Endothelial cell of umbilical vein (primary cell): ENCODE data around the gene SMTNL2. TPM values are rescaled to one million over a fixed set of nuclear protein-coding genes. Genes with fewer than 3 reads are reported as not detected.
A peak's percentile ranks its signal among the peaks of the same experiment; 100 is the strongest.
"Not testable (repeated sequence)": the region's sequence is repeated elsewhere in the genome, so short reads cannot be mapped to it uniquely, and the experiment has no call there.

Source experiments
- BruUV-seq: library from RNA; stranded (reverse); fragments of 400-500 nt; replicated peaks from 2 replicates; lab custom pipeline; 2021; lab: Mats Ljungman, UMichigan
- CTCF ChIA-PET: fragments of 300-600, 350-600 bp; sonication (Branson Sonifier 250); formaldehyde crosslinking; loops from one replicate; lab custom pipeline; 2021; ENCODE audit warnings: antibody characterized with exemption, inconsistent platforms; lab: Charles Lee
- POLR2A ChIA-PET: fragments of 300-600, 350-600 bp; sonication (Branson Sonifier 250); formaldehyde crosslinking; loops from one replicate; lab custom pipeline; 2021; ENCODE audit warnings: antibody characterized with exemption, inconsistent platforms; lab: Charles Lee
- DNase-seq: peaks from one replicate; pipeline ENCODE4 v3.0.0-alpha.2; 2011; ENCODE audit warnings: low read depth, low spot score
- FAIRE-seq: peaks from 2 replicates; lab custom pipeline; 2011; peaks lifted over from hg19 to GRCh38; lab: Jason Lieb, UNC
- H2AFZ ChIP-seq: 2 replicates; pipeline ENCODE4 v1.6.0; 2012; ENCODE audit warnings: low read depth, low read length, control low read depth, inconsistent platforms
- H3K27ac ChIP-seq: 2 replicates; pipeline ENCODE4 v1.5.1; 2011; ENCODE audit warnings: low read depth, mild to moderate bottlenecking, control low read depth, low read length, moderate library complexity; ENCODE audit not compliant: insufficient read depth
- H3K27me3 ChIP-seq, 2 experiments: 2 replicates each; pipeline versions ENCODE4 v1.6.0 to v1.6.1; 2011; ENCODE audit warnings: low read length in 2 of 2, mixed read lengths in 1 of 2; ENCODE audit not compliant: control insufficient read depth in 2 of 2, insufficient read depth in 2 of 2
- H3K36me3 ChIP-seq, 2 experiments: 2 replicates in 1 of 2; 3 replicates in 1 of 2; pipeline ENCODE4 v1.5.1; 2011; ENCODE audit warnings: low read length in 2 of 2, mild to moderate bottlenecking in 1 of 2, moderate library complexity in 1 of 2; ENCODE audit not compliant: control insufficient read depth in 2 of 2, insufficient read depth in 2 of 2; ENCODE audit errors: extremely low read depth in 1 of 2
- H3K4me1 ChIP-seq: 3 replicates; pipeline ENCODE4 v1.5.1; 2011; ENCODE audit warnings: mild to moderate bottlenecking, low read length; ENCODE audit not compliant: control insufficient read depth, insufficient read depth; ENCODE audit errors: extremely low read depth
- H3K4me2 ChIP-seq: 2 replicates; pipeline ENCODE4 v1.6.1; 2011; ENCODE audit warnings: low read length, control low read depth, mixed read lengths; ENCODE audit not compliant: insufficient read depth
- H3K4me3 ChIP-seq, 3 experiments: fragments of 200-600 bp in 1 of 3; sonication (generic), shearing (Covaris generic) in 1 of 3; replicated peaks in 1 of 3; 2 replicates each; pipeline ENCODE4 v1.5.1; 2011 to 2016; ENCODE audit warnings: control low read depth in 3 of 3, low read length in 3 of 3, mild to moderate bottlenecking in 2 of 3, inconsistent platforms in 1 of 3, low read depth in 1 of 3, moderate library complexity in 1 of 3; ENCODE audit not compliant: insufficient read depth in 1 of 3
- H3K79me2 ChIP-seq: 2 replicates; pipeline ENCODE4 v1.6.0; 2012; ENCODE audit warnings: low read length, inconsistent platforms; ENCODE audit not compliant: control insufficient read depth, insufficient read depth
- H3K9ac ChIP-seq: replicated peaks from 2 replicates; pipeline ENCODE3; 2011; ENCODE audit warnings: low read length, control low read depth; ENCODE audit not compliant: insufficient read depth; ENCODE audit errors: extremely low read depth
- H3K9me1 ChIP-seq: replicated peaks from 3 replicates; pipeline ENCODE4 v1.6.0; 2011; ENCODE audit warnings: mild to moderate bottlenecking, low read length; ENCODE audit not compliant: control insufficient read depth, insufficient read depth; ENCODE audit errors: extremely low read depth
- H3K9me3 ChIP-seq: replicated peaks from 2 replicates; pipeline ENCODE4 v1.5.1; 2012; ENCODE audit warnings: low read length, inconsistent platforms; ENCODE audit not compliant: control insufficient read depth, insufficient read depth
- H4K20me1 ChIP-seq: replicated peaks from 2 replicates; pipeline ENCODE3; 2011; ENCODE audit warnings: mild to moderate bottlenecking, low read length; ENCODE audit not compliant: control insufficient read depth, insufficient read depth; ENCODE audit errors: extremely low read depth
- EZH2 ChIP-seq: IDR thresholded peaks from 2 replicates; pipeline ENCODE4 v1.6.1; 2012; ENCODE audit warnings: borderline replicate concordance, low read depth, mild to moderate bottlenecking, moderate library complexity, low read length, inconsistent platforms; ENCODE audit not compliant: severe bottlenecking
- JUN ChIP-seq: IDR thresholded peaks from 2 replicates; pipeline ENCODE4 v1.6.1; 2011; ENCODE audit warnings: borderline replicate concordance, low read depth; ENCODE audit not compliant: insufficient read length, insufficient read depth
- POLR2AphosphoS5 ChIP-seq: IDR thresholded peaks from 2 replicates; pipeline ENCODE4 v1.6.1; 2012; ENCODE audit warnings: low read depth, mild to moderate bottlenecking, control low read depth, low read length, moderate library complexity; ENCODE audit not compliant: insufficient read depth
- dilution Hi-C: fragments of 300-500 bp; cut with MboI; formaldehyde crosslinking; loops from one replicate; pipeline ENCODE4 v1.15.0; 2019; ENCODE audit warnings: low sequenced_read_pairs; ENCODE audit not compliant: extremely low pct_ligation_motif_present
- intact Hi-C: fragments of 100-400 bp; cut with micrococcal nuclease; formaldehyde crosslinking; loops from one replicate; pipeline ENCODE4 v1.10.0; 2022
- polyA plus RNA-seq, 4 experiments: library from polyadenylated mRNA; depleted of rRNA in 3 of 4; stranded (reverse) in 3 of 4; unstranded in 1 of 4; fragments of >200 nt; gene quantifications; 2 replicates each; pipeline versions ENCODE4 v1.2.1 to v1.2.3, GENCODE V29; 2011 to 2012; ENCODE audit warnings: missing spikeins in 1 of 4
- total RNA-seq: library from RNA; stranded (reverse); gene quantifications from 2 replicates; pipeline ENCODE4 v1.2.3, GENCODE V29; 2021
- TF ChIP-seq, protein P1 (sequence below): IDR thresholded peaks from 2 replicates; pipeline ENCODE4 v1.6.1; 2011; ENCODE audit not compliant: insufficient read depth, insufficient read length
- TF ChIP-seq, protein P2 (sequence below), 2 donors: IDR thresholded peaks; 1 replicate in 1 of 2; 2 replicates in 1 of 2; pipeline ENCODE4 v1.5.1; 2011; ENCODE audit warnings: low read length in 2 of 2, mild to moderate bottlenecking in 2 of 2, moderate library complexity in 2 of 2, control low read depth in 1 of 2, inconsistent platforms in 1 of 2, low read depth in 1 of 2; ENCODE audit not compliant: insufficient read depth in 1 of 2; ENCODE audit errors: extremely low read depth in 1 of 2

SMTNL2 gene
- total and polyA plus RNA-seq, 2 donors (not counting 3 experiments of a cell fraction or from before 2014, with no cell fraction given) = not detected

DNA sequence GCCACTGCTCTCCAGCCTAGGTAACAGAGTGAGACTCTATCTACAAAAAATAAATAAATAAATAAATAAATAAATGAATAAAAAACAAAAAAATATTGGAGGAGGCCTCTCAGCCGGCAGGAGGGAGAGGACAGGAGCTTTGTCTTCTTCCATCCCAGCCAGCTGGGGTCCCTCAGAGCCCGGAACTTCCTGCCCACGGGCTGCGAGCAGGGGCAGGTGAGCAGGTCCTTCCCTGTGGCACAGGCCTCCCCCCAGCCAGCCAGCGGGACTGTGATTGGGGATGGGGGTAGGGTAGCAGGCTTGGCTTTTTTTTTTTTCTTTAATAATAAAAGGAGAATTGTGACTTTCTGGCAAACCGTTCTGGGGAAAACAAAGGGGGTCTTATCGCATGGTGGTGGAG is 10.1 kb downstream of the SMTNL2 start:
- H3K9me3 ChIP-seq = no peaks in the 10 kb centered on the region
- no peaks in the 10 kb centered on the region for H3K4me1 ChIP-seq
- POLR2A ChIA-PET = no interaction called here
- CTCF ChIA-PET = interaction anchor here (1.2 to 1.9 kb wide), 3 partner anchors 10 to 32 kb away, joined by 4 to 13 read pairs (median 4); partner anchors contain the start of gene SMTNL2
- DNase-seq = no peak
- H3K4me2 ChIP-seq = no peak overlapping the region
- dilution Hi-C loops = no loop called here
- H3K27me3 ChIP-seq = no peaks in the 10 kb centered on the region
- TF ChIP-seq POLR2AphosphoS5 (no peak), JUN (no peak), EZH2 (no peak)
- no peak for FAIRE-seq
- no TSS peak for BruUV-seq
- H3K27ac ChIP-seq = no peak overlapping the region
- no peaks in the 10 kb centered on the region for H3K9me1 ChIP-seq
- H3K4me3 ChIP-seq = no peak overlapping the region
- no peaks in the 10 kb centered on the region for H3K36me3 ChIP-seq
- no peaks in the 10 kb centered on the region for H3K79me2 ChIP-seq
- H3K9ac ChIP-seq = no peak overlapping the region
- intact Hi-C loops = no loop called here
- no peak overlapping the region for H2AFZ ChIP-seq
- no peaks in the 10 kb centered on the region for H4K20me1 ChIP-seq

DNA sequence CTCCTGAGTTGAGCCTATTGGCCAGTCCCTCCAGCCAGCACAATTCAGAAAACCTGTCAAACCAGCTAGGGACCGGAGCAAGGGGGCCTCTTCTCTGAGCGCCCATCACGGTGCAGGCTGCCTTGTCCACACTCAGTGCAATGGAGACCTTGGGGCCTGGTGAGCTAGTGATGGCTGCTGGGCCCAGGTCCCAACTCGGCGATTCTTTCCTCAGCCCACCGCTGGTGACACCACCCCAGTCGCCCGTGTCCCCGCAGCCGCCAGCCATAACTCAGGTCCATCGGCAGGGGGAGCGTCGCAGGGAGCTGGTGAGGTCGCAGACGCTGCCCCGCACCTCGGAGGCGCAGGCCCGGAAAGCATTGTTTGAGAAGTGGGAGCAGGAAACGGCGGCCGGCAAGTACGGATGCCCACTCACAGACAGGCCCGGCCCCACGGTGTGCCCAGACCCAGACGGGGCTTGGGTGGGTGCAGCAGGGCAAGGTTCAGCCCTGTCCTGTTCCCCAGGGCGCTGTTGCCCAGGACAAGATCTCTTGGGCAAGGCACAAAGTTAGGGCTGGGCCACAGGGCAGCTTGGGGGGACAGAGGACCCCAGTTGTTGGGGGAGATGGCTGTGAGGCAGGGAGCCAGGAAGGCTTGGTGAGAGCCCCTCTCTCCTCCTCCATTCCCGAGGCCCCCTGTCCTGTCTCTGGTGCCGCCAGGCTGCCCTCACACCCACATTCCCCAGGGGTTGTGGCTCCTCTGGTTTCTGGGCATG is 10.8 kb downstream of the SMTNL2 start:
- ChIA-PET POLR2A (no interaction called here), CTCF (interaction anchor here (0.7 to 1.9 kb wide), 4 partner anchors 9 to 31 kb away, joined by 3 to 13 read pairs (median 4); partner anchors contain the start of gene SMTNL2)
- H3K4me1 ChIP-seq = no peaks in the 10 kb centered on the region
- H3K27me3 ChIP-seq = no peaks in the 10 kb centered on the region
- BruUV-seq = no TSS peak
- no peak overlapping the region for H3K4me2 ChIP-seq
- H3K9me1 ChIP-seq = no peaks in the 10 kb centered on the region
- intact Hi-C loops = no loop called here
- H3K36me3 ChIP-seq = no peaks in the 10 kb centered on the region
- H3K4me3 ChIP-seq = no peak overlapping the region
- TF ChIP-seq, protein P1, sequence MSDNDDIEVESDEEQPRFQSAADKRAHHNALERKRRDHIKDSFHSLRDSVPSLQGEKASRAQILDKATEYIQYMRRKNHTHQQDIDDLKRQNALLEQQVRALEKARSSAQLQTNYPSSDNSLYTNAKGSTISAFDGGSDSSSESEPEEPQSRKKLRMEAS = no peak
- TF ChIP-seq, protein P2, sequence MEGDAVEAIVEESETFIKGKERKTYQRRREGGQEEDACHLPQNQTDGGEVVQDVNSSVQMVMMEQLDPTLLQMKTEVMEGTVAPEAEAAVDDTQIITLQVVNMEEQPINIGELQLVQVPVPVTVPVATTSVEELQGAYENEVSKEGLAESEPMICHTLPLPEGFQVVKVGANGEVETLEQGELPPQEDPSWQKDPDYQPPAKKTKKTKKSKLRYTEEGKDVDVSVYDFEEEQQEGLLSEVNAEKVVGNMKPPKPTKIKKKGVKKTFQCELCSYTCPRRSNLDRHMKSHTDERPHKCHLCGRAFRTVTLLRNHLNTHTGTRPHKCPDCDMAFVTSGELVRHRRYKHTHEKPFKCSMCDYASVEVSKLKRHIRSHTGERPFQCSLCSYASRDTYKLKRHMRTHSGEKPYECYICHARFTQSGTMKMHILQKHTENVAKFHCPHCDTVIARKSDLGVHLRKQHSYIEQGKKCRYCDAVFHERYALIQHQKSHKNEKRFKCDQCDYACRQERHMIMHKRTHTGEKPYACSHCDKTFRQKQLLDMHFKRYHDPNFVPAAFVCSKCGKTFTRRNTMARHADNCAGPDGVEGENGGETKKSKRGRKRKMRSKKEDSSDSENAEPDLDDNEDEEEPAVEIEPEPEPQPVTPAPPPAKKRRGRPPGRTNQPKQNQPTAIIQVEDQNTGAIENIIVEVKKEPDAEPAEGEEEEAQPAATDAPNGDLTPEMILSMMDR (IDR thresholded peaks at IDR 0.05; ENCODE audit: extremely low read depth in 1 of 2, insufficient read depth in 1 of 2, low read depth in 1 of 2, low read length in 2 of 2) = peak; percentile 14 to 15
- H3K27ac ChIP-seq = no peak overlapping the region
- H2AFZ ChIP-seq = no peak overlapping the region
- H4K20me1 ChIP-seq = no peaks in the 10 kb centered on the region
- no peak for FAIRE-seq
- no peak for DNase-seq
- no peak overlapping the region for H3K9ac ChIP-seq
- dilution Hi-C loops = no loop called here
- H3K9me3 ChIP-seq = no peaks in the 10 kb centered on the region
- no peaks in the 10 kb centered on the region for H3K79me2 ChIP-seq

DNA sequence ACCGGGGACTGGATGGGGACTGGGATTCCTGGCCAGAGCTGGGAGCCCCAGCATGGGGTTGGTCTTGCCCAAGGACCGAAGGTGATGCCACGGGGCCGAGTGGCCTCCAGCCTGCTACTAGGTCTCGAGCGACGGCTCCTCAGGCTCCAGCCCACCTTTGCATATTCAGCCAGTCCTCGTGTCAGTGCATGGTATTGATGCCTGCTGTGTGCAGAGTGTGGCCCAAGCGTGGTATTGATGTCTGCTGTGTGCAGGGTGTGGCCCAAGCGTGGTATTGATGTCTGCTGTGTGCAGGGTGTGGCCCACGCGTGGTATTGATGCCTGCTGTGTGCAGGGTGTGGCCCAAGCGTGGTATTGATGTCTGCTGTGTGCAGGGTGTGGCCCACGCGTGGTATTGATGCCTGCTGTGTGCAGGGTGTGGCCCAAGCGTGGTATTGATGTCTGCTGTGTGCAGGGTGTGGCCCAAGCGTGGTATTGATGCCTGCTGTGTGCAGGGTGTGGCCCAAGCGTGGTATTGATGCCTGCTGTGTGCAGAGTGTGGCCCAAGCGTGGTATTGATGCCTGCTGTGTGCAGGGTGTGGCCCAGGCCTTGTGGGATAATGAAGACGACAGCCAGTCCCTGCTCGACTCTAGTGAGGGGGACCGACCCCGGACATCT is 11.5 kb downstream of the SMTNL2 start:
- H3K79me2 ChIP-seq, H3K4me3 ChIP-seq, H4K20me1 ChIP-seq, H3K36me3 ChIP-seq, H3K4me1 ChIP-seq, H3K27me3 ChIP-seq, H3K9me3 ChIP-seq, FAIRE-seq, H3K9me1 ChIP-seq, H2AFZ ChIP-seq, H3K9ac ChIP-seq, dilution Hi-C loops, BruUV-seq, H3K4me2 ChIP-seq, intact Hi-C loops, DNase-seq, H3K27ac ChIP-seq: not testable (repeated sequence)
- CTCF ChIA-PET = interaction anchor here (0.7 to 1.9 kb wide), 4 partner anchors 10 to 30 kb away, joined by 3 to 13 read pairs (median 4); partner anchors contain the start of gene SMTNL2
- POLR2A ChIA-PET = interaction anchor here (0.7 kb wide), 1 partner anchor 48 kb away, joined by 3 read pairs; no protein-coding TSS in a partner anchor
